HL-60/S4 treated with retinoic acid at 250 ng/mL for 4 days and 3 days (cell line): ENCODE data around the gene CCDC8.
"Not testable (repeated sequence)": the region's sequence is repeated elsewhere in the genome, so short reads cannot be mapped to it uniquely, and the experiment has no call there.

ENCODE experiments used
- in situ Hi-C: fragments of 300-500 bp; cut with MboI; formaldehyde crosslinking; loops from 2 replicates; pipeline ENCODE4 v1.7.0; 2022; ENCODE audit warnings: low sequenced_read_pairs

CCDC8 gene, protein sequence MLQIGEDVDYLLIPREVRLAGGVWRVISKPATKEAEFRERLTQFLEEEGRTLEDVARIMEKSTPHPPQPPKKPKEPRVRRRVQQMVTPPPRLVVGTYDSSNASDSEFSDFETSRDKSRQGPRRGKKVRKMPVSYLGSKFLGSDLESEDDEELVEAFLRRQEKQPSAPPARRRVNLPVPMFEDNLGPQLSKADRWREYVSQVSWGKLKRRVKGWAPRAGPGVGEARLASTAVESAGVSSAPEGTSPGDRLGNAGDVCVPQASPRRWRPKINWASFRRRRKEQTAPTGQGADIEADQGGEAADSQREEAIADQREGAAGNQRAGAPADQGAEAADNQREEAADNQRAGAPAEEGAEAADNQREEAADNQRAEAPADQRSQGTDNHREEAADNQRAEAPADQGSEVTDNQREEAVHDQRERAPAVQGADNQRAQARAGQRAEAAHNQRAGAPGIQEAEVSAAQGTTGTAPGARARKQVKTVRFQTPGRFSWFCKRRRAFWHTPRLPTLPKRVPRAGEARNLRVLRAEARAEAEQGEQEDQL

GRCh38 chr19:46413262-46414031 is at the start of gene CCDC8:
TSS of gene CCDC8 (minus strand) at chr19:46413564. CDS start at chr19:46412810, 754 bp downstream.
- in situ Hi-C loops: no loop called here

DNA sequence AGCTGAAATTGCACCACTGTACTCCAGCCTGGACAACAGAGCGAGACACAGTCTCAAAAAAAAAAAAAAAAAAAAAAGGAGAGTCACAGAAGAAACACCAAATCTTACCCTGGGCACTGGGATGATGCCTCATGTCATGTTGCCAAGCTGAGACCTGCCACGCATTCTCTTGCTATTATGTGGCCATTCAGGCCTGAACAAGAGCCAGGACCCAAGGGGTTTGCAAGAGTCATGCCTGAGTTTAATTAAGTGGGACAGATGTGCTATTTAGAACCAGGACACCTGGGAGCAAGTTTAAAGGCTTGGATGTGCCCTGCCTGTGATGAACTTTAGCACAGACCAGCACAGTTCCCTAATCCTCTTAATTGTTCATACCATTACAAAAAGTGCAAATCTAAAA is 48.2 kb upstream of the CCDC8 start:
- in situ Hi-C loops: no loop called here

DNA sequence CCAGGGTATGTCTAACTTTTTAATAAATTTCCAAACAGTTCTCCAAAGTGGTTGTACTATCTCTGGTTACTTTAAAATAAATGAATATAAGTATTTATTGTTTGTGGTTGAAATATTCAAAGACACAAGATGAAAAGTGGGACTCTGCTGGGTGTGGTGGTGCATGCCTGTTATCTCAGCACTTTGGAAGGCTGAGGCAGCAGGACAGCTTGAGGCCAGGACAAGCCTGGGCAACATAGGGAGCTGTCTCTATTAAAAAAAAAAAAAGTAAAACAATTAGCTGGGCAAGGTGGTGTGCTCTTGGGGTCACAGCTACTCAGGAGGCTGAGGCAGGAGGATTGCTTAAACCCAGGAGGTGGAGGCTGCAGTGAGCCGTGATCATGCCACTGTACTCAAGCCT is 47.6 kb upstream of the CCDC8 start:
- in situ Hi-C loops: no loop called here

GRCh38 chr19:46460055-46460454 is 46.7 kb upstream of the CCDC8 start:
- in situ Hi-C loops: no loop called here

- in situ Hi-C loops: no loop called here
Observed at GRCh38 chr19:46456930-46457329, 43.6 kb upstream of the CCDC8 start.

DNA sequence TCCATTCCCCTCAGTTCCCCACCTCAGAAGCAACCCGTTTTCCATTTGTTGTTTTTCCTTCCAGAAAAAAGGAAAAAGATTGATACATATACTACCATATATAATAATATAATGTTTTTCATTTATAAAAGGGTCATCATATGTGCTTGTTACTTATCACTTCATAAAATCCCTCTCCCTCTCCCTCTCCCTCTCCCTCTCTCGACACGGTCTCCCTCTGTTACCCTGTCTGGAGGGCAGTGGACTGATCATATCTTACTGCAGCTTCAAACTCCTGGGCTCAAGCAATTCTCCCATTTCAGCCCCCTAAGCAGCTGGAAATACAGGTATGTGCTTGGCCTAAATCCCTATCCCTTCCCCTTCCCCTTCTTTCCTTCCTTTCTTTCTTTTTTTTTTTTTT is 40.9 kb upstream of the CCDC8 start:
- in situ Hi-C loops: no loop called here

DNA sequence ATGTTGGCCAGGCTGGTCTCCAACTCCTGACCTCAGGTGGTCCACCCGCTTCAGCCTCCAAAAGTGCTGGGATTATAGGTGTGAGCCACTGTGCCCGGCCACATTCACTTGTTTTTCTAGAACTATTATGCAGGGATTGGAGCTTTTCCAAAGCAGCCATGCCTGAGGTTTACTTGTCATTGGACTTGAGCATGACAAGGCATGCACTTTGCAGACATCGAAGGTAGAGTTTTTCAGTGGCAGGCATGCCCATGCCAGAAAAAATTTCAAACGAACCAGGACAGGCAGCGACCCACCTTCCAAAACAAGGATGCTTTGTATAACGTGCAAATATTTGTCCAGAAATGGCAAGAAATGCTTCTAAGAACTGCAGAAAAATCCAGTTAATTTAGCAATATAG is 40.3 kb upstream of the CCDC8 start:
- in situ Hi-C loops: no loop called here

GRCh38 chr19:46452186-46452585 is 38.8 kb upstream of the CCDC8 start:
- in situ Hi-C loops: no loop called here

DNA sequence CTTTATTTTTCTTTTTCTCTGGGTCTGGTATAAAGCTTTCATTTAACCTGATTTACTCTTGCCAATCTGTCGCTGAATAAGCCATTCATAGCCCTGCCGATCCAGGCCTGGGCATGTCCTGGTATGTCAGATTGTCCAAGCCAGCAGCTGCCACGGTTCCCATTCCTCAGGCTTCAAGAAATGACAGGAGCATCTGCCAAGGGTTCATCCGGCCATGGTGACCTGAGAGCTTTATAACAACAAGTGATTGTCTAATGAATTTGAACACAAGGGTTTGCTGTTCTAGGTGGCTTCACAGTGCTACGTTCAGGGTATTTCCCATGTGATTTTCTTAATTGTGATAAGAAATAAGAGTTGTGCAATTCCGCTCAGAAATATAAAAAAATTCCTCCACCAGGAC is 38.0 kb upstream of the CCDC8 start:
- in situ Hi-C loops: no loop called here

GRCh38 chr19:46450737-46451136 is 37.4 kb upstream of the CCDC8 start:
- in situ Hi-C loops: no loop called here

GRCh38 chr19:46449228-46449627 is 35.9 kb upstream of the CCDC8 start:
- in situ Hi-C loops: no loop called here

DNA sequence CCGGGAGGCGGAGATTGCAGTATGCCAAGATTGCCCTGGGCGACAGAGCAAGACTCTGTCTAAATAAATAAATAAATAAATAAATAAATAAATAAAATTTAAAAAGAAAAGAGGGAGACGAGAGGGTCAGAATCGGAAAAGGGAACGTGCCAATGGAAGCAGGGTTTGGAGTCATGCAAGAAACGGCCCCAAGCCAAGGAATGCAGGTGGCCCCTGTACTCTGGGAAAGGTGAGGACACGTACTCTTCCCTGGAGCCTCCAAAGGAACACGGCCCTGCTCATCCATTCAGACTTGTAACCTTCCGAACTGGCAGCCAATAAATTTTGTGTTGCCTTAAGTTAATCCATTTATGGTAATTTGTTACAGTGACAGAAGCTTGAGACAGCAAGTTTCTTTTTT is 35.2 kb upstream of the CCDC8 start:
- in situ Hi-C loops: no loop called here

DNA sequence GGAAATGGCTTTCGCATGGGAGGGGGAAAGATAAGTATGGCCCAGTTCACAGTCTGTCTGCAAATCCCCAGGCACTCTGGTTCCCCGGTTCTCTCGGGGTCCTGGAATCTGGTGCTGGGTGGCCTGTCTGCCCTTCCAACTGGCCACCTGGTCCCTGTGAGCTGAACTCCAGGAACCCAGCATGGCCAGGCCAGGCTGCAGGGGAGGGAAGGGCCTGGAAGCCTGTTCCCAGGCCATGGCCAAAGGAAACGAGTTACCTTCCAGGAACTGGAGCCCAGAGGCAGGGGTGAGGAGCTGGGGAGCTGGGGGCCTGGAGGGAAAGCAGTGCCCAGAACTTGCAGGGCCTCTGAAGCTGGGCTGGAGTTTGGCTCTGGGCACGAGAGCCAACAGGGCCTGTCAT is 34.5 kb upstream of the CCDC8 start:
- in situ Hi-C loops: no loop called here

DNA sequence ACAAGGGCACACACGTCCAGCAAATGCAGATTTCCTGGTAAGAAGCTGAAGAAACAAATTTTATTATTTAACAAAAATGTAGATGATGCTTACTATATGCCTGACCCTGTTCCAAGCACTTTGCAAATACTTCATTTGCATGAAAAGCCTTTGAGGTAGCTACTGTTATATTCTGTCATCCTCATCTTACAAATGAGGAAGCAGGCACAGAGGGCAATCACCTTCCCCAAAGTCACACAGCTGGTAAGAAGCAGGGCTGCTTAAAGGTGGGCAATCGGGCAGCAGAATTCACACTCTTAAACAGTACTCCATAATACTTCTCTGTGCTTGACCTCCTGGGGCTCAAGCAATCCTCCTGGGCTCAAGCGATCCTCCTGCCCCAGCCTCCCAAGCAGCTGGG is 33.6 kb upstream of the CCDC8 start:
- in situ Hi-C loops: no loop called here

DNA sequence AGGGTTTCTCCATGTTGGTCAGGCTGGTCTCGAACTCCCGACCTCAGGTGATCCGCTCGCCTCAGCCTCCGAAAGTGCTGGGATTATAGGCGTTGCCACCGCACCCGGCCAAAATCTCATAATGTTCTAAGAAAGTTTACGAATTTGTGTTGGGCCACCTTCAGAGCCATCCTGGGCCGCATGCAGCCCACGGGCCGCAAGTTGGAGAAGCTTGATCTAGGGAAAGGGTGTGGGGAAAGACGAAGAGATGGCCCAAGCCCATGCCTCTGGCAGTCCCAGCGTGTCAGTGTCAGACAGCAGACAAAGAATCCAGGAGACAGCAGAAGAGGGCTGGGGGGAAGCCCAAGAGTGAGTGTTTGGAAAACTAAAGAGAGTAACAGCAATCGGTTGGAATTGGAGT is 32.7 kb upstream of the CCDC8 start:
- in situ Hi-C loops: no loop called here

GRCh38 chr19:46442808-46443450 is 29.6 kb upstream of the CCDC8 start:
- in situ Hi-C loops: no loop called here

DNA sequence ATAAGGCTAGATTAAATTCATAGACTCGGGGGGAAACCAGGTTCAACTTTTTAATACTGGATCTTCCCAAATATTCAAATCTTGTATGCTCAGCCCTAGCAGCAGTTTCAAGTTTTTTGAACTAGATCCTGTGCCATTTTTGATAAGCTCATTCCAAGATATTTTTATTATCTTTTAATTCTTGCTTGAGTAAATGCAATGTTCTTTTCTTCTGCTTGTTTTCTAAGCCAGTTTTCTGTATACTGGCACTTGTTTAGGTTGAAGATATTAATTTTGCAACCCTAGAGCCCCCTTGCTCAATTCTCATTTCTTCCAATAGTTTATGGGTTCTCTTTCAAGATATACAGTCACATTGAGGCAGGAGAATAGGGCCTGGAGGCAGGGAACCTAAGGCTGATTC is 28.5 kb upstream of the CCDC8 start:
- in situ Hi-C loops: no loop called here

- in situ Hi-C loops: not testable (repeated sequence)
Observed at GRCh38 chr19:46435689-46436088, 22.3 kb upstream of the CCDC8 start.

GRCh38 chr19:46435009-46435408 is 21.6 kb upstream of the CCDC8 start:
- in situ Hi-C loops: no loop called here

DNA sequence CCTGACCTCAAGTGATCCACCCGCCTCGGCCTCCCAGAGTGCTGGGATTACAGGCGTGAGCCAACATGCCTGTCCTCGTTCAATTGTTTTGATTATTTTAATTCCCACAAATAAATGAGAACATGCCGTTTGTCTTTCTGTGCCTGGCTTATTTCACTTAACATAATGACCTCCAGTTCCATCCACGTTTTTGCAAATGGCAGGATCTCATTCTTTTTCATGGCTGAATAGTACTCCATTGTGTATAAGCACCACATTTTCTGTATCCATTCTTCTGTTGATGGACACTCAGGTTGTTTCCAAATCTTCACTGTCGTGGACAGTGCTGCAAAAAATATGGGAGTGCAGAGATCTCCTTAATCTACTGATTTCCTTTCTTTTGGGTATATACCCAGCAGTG is 20.1 kb upstream of the CCDC8 start:
- in situ Hi-C loops: not testable (repeated sequence)

- in situ Hi-C loops: no loop called here
Observed at GRCh38 chr19:46431824-46432223, 18.5 kb upstream of the CCDC8 start.

GRCh38 chr19:46429999-46430398 is 16.6 kb upstream of the CCDC8 start:
- in situ Hi-C loops: no loop called here
